GM23248 (cell line): ENCODE measurements around the gene SSBP2.

Experiments used
- EZH2 ChIP-seq: fragments of 200-600 bp; sonication (generic); IDR thresholded peaks from 2 replicates; pipeline ENCODE4 v1.6.1; 2018; ENCODE audit warnings: antibody characterized with exemption, mild to moderate bottlenecking; ENCODE audit not compliant: insufficient read depth, poor library complexity, severe bottlenecking
- EZH2phosphoT487 ChIP-seq: fragments of 200-600 bp; sonication (generic); IDR thresholded peaks from 2 replicates; pipeline ENCODE4 v1.6.1; 2018; ENCODE audit warnings: antibody characterized with exemption, moderate library complexity, mild to moderate bottlenecking, low read depth; ENCODE audit not compliant: insufficient read depth

DNA sequence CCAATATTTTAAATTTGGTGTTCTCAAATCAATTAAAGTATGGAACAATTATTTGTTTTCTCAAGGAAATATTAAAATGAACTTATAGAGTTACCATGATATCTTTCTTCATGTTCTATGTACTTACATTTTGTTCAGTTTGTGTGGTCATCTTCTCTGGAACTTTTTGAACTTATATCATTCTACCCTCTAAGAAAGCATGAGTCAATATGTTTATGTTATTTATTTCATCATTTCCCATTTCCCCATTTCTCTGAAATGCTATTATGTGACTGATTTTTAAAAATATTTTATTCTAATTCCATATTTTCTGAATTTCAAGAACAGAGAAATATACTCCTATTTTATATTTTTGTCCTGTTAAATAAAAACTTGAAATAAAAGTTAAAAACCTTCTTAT is 233.4 kb downstream of the SSBP2 start:
- TF ChIP-seq EZH2 (no peak), EZH2phosphoT487 (no peak)
